IPS-15b (cell line): Measurements from ENCODE around the gene NCBP3.

ENCODE experiments used
- H3K27me3 ChIP-seq: one replicate; pipeline ENCODE4 v1.6.1; 2013; ENCODE audit warnings: low read length; ENCODE audit not compliant: control insufficient read depth, insufficient read depth
- H3K36me3 ChIP-seq: one replicate; pipeline ENCODE4 v1.6.1; 2013; ENCODE audit warnings: low read length; ENCODE audit not compliant: control insufficient read depth, insufficient read depth
- H3K4me1 ChIP-seq: one replicate; pipeline ENCODE4 v1.6.1; 2013; ENCODE audit warnings: mild to moderate bottlenecking, low read length; ENCODE audit not compliant: control insufficient read depth, insufficient read depth
- H3K4me3 ChIP-seq: one replicate; pipeline ENCODE4 v1.5.1; 2013; ENCODE audit warnings: low read depth, low read length
- H3K9ac ChIP-seq: one replicate; pipeline ENCODE4 v1.6.1; 2013; ENCODE audit warnings: low read depth, mild to moderate bottlenecking, low read length
- H3K9me3 ChIP-seq: one replicate; pipeline ENCODE4 v1.6.1; 2013; ENCODE audit warnings: mild to moderate bottlenecking, low read length; ENCODE audit not compliant: control insufficient read depth, insufficient read depth

The NCBP3 gene

GRCh38 chr17:3838206-3838605 lies 7.8 kb downstream of the NCBP3 start:
- Histone ChIP-seq H3K36me3 (peaks cover 29% of the 10 kb centered on the region), H3K9me3 (no peaks in the 10 kb centered on the region), H3K4me3 (no peak overlapping the region), H3K27me3 (no peaks in the 10 kb centered on the region), H3K4me1 (no peaks in the 10 kb centered on the region), H3K9ac (no peak overlapping the region)

- peaks cover 19% of the 10 kb centered on the region for H3K36me3 ChIP-seq
Observed at GRCh38 chr17:3836551-3836950, 9.5 kb downstream of the NCBP3 start.

GRCh38 chr17:3835410-3836229 lies 10.4 kb downstream of the NCBP3 start:
- Histone ChIP-seq H3K27me3 (no peaks in the 10 kb centered on the region), H3K9ac (no peak overlapping the region), H3K4me1 (no peaks in the 10 kb centered on the region), H3K9me3 (no peaks in the 10 kb centered on the region), H3K4me3 (no peak overlapping the region), H3K36me3 (peaks cover 13% of the 10 kb centered on the region)

More at GRCh38 chr17:3836551-3836950, 9.5 kb downstream of the NCBP3 start:
- Histone ChIP-seq H3K9me3 (no peaks in the 10 kb centered on the region), H3K27me3 (no peaks in the 10 kb centered on the region), H3K4me3 (no peak overlapping the region), H3K4me1 (no peaks in the 10 kb centered on the region), H3K9ac (no peak overlapping the region)

- Histone ChIP-seq H3K27me3 (no peaks in the 10 kb centered on the region), H3K36me3 (peaks cover 8% of the 10 kb centered on the region), H3K9me3 (no peaks in the 10 kb centered on the region), H3K4me1 (no peaks in the 10 kb centered on the region), H3K9ac (no peak overlapping the region), H3K4me3 (no peak overlapping the region)
Observed at GRCh38 chr17:3834811-3835210, 11.2 kb downstream of the NCBP3 start.

GRCh38 chr17:3828852-3829232 lies 17.2 kb downstream of the NCBP3 start:
- Histone ChIP-seq H3K4me1 (no peaks in the 10 kb centered on the region), H3K27me3 (no peaks in the 10 kb centered on the region), H3K9me3 (no peaks in the 10 kb centered on the region), H3K9ac (no peak overlapping the region), H3K36me3 (peaks cover 7% of the 10 kb centered on the region), H3K4me3 (no peak overlapping the region)

GRCh38 chr17:3828151-3828851 lies 17.7 kb downstream of the NCBP3 start:
- Histone ChIP-seq H3K4me3 (no peak overlapping the region), H3K36me3 (peaks cover 10% of the 10 kb centered on the region), H3K9me3 (no peaks in the 10 kb centered on the region), H3K9ac (no peak overlapping the region), H3K4me1 (no peaks in the 10 kb centered on the region), H3K27me3 (no peaks in the 10 kb centered on the region)

- H3K4me3 ChIP-seq = no peak overlapping the region
- H3K4me1 ChIP-seq = no peaks in the 10 kb centered on the region
- H3K9me3 ChIP-seq = no peaks in the 10 kb centered on the region
- H3K27me3 ChIP-seq = no peaks in the 10 kb centered on the region
- peaks cover 10% of the 10 kb centered on the region for H3K36me3 ChIP-seq
- H3K9ac ChIP-seq = no peak overlapping the region
Observed at GRCh38 chr17:3827124-3827773, 18.8 kb downstream of the NCBP3 start.

GRCh38 chr17:3826191-3826590 lies 19.9 kb downstream of the NCBP3 start:
- Histone ChIP-seq H3K27me3 (no peaks in the 10 kb centered on the region), H3K4me1 (no peaks in the 10 kb centered on the region), H3K9ac (no peak overlapping the region), H3K36me3 (peaks cover 11% of the 10 kb centered on the region), H3K4me3 (no peak overlapping the region), H3K9me3 (no peaks in the 10 kb centered on the region)

GRCh38 chr17:3821101-3821500 lies 24.9 kb downstream of the NCBP3 start:
- Histone ChIP-seq H3K4me3 (no peak overlapping the region), H3K9ac (no peak overlapping the region), H3K36me3 (peaks cover 24% of the 10 kb centered on the region), H3K27me3 (no peaks in the 10 kb centered on the region), H3K9me3 (no peaks in the 10 kb centered on the region), H3K4me1 (no peaks in the 10 kb centered on the region)

GRCh38 chr17:3818786-3819185 lies 27.3 kb downstream of the NCBP3 start:
- Histone ChIP-seq H3K4me1 (no peaks in the 10 kb centered on the region), H3K4me3 (no peak overlapping the region), H3K9me3 (no peaks in the 10 kb centered on the region), H3K9ac (no peak overlapping the region), H3K27me3 (no peaks in the 10 kb centered on the region), H3K36me3 (peaks cover 35% of the 10 kb centered on the region)

- peaks cover 36% of the 10 kb centered on the region for H3K36me3 ChIP-seq
- H3K9ac ChIP-seq = no peak overlapping the region
- H3K9me3 ChIP-seq = no peaks in the 10 kb centered on the region
- no peaks in the 10 kb centered on the region for H3K4me1 ChIP-seq
- H3K27me3 ChIP-seq = no peaks in the 10 kb centered on the region
- no peak overlapping the region for H3K4me3 ChIP-seq
Observed at GRCh38 chr17:3817851-3818605, 28.0 kb downstream of the NCBP3 start.
